A673 (cell line): ENCODE measurements around the gene STK40. TPM values are rescaled to one million over a fixed set of nuclear protein-coding genes. Genes with fewer than 3 reads are reported as not detected.

Source experiments
- BruUV-seq: library from RNA; stranded (reverse); fragments of 400-500 nt; replicated peaks from 2 replicates; lab custom pipeline; 2021; lab: Mats Ljungman, UMichigan
- CTCF ChIA-PET: fragments of 300-600 bp; sonication (Branson Sonifier 250); formaldehyde crosslinking; loops from one replicate; lab custom pipeline; 2022; ENCODE audit warnings: antibody characterized with exemption; lab: Charles Lee
- POLR2A ChIA-PET: fragments of 300-600 bp; sonication (Branson Sonifier 250); formaldehyde crosslinking; loops from one replicate; lab custom pipeline; 2022; ENCODE audit warnings: antibody characterized with exemption; ENCODE audit not compliant: low non-redundant PET; lab: Charles Lee
- DNase-seq: peaks from one replicate; pipeline ENCODE4 v3.0.0-alpha.2; 2015; ENCODE audit warnings: low spot score
- H3K27ac ChIP-seq: fragments of 200-600 bp; sonication (generic); 2 replicates; pipeline ENCODE4 v1.5.1; 2016; ENCODE audit warnings: mixed run types, low read depth, mild to moderate bottlenecking, mixed read lengths, antibody characterized with exemption, low read length; ENCODE audit not compliant: poor library complexity, severe bottlenecking
- H3K27me3 ChIP-seq: fragments of 200-600 bp; sonication (generic); replicated peaks from 2 replicates; pipeline ENCODE4 v1.6.1; 2017; ENCODE audit warnings: mixed run types, low read depth, mild to moderate bottlenecking, mixed read lengths, antibody characterized with exemption, low read length; ENCODE audit not compliant: insufficient read depth, poor library complexity
- H3K36me3 ChIP-seq: fragments of 200-600 bp; sonication (generic); 2 replicates; pipeline ENCODE4 v1.6.1; 2016; ENCODE audit warnings: mixed run types, mild to moderate bottlenecking, mixed read lengths, antibody characterized with exemption, low read length; ENCODE audit not compliant: insufficient read depth, poor library complexity, severe bottlenecking
- H3K4me1 ChIP-seq: fragments of 200-600 bp; sonication (generic); 2 replicates; pipeline ENCODE4 v1.6.1; 2017; ENCODE audit warnings: mixed run types, mild to moderate bottlenecking, mixed read lengths, antibody characterized with exemption, low read length; ENCODE audit not compliant: insufficient read depth, poor library complexity, severe bottlenecking
- H3K4me3 ChIP-seq: fragments of 200-600 bp; sonication (generic); 2 replicates; pipeline ENCODE4 v1.5.1; 2016; ENCODE audit warnings: low read depth, mixed run types, mild to moderate bottlenecking, mixed read lengths, low read length; ENCODE audit not compliant: poor library complexity, severe bottlenecking
- H3K9me3 ChIP-seq: fragments of 200-600 bp; sonication (generic); 2 replicates; pipeline ENCODE4 v1.6.1; 2016; ENCODE audit warnings: mixed run types, low read depth, mild to moderate bottlenecking, mixed read lengths, antibody characterized with exemption, low read length; ENCODE audit not compliant: poor library complexity, severe bottlenecking
- EZH2 ChIP-seq: fragments of 200-600 bp; sonication (generic); IDR thresholded peaks from 2 replicates; pipeline ENCODE4 v1.6.1; 2017; ENCODE audit warnings: borderline replicate concordance, low read depth, mild to moderate bottlenecking, mixed read lengths, antibody characterized with exemption, low read length; ENCODE audit not compliant: poor library complexity, severe bottlenecking
- intact Hi-C: fragments of 100-400 bp; cut with micrococcal nuclease; formaldehyde crosslinking; loops from one replicate; pipeline ENCODE4 v1.10.0; 2022; ENCODE audit not compliant: unreplicated experiment
- total RNA-seq: library from RNA; stranded (reverse); gene quantifications from 2 replicates; pipeline ENCODE4 v1.2.3, GENCODE V29; 2021
- TF ChIP-seq, protein P1 (sequence below): fragments of 300-800, 200-600 bp; sonication (generic); conservative IDR thresholded peaks from 2 replicates; pipeline ENCODE4 v1.5.1; 2017; ENCODE audit warnings: low read depth, mild to moderate bottlenecking, antibody characterized with exemption, low read length, moderate library complexity, mixed read lengths

The STK40 gene
- total RNA-seq, 1 experiment from 2014 or later: 109 TPM

- H3K27ac ChIP-seq: no peak overlapping the region
- TF ChIP-seq EZH2: no peak
- TF ChIP-seq, protein P1, sequence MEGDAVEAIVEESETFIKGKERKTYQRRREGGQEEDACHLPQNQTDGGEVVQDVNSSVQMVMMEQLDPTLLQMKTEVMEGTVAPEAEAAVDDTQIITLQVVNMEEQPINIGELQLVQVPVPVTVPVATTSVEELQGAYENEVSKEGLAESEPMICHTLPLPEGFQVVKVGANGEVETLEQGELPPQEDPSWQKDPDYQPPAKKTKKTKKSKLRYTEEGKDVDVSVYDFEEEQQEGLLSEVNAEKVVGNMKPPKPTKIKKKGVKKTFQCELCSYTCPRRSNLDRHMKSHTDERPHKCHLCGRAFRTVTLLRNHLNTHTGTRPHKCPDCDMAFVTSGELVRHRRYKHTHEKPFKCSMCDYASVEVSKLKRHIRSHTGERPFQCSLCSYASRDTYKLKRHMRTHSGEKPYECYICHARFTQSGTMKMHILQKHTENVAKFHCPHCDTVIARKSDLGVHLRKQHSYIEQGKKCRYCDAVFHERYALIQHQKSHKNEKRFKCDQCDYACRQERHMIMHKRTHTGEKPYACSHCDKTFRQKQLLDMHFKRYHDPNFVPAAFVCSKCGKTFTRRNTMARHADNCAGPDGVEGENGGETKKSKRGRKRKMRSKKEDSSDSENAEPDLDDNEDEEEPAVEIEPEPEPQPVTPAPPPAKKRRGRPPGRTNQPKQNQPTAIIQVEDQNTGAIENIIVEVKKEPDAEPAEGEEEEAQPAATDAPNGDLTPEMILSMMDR: no peak
- H3K4me3 ChIP-seq: no peak overlapping the region
- no peaks in the 10 kb centered on the region for H3K27me3 ChIP-seq
- peaks cover 45% of the 10 kb centered on the region for H3K36me3 ChIP-seq
- intact Hi-C loops: loop anchor here (10.0 kb wide), 1 partner anchor 120 kb away; no protein-coding TSS in a partner anchor
- DNase-seq: no peak
- ChIA-PET POLR2A (no interaction called here), CTCF (no interaction called here)
- TSS peak; percentile 82 for BruUV-seq
- H3K9me3 ChIP-seq: no peaks in the 10 kb centered on the region
- H3K4me1 ChIP-seq: peaks cover 7% of the 10 kb centered on the region
Measured at GRCh38 chr1:36304521-36304920, 81.2 kb downstream of the STK40 start.

- no peak overlapping the region for H3K4me3 ChIP-seq
- DNase-seq: no peak
- POLR2A ChIA-PET: interaction anchor here (0.5 kb wide), 1 partner anchor 256 kb away, joined by 3 read pairs; no protein-coding TSS in a partner anchor
- no TSS peak for BruUV-seq
- intact Hi-C loops: loop anchor here (10.0 kb wide), 1 partner anchor 121 kb away; no protein-coding TSS in a partner anchor
- peaks cover 9% of the 10 kb centered on the region for H3K4me1 ChIP-seq
- H3K36me3 ChIP-seq: peaks cover 47% of the 10 kb centered on the region
- CTCF ChIA-PET: no interaction called here
- H3K27me3 ChIP-seq: no peaks in the 10 kb centered on the region
- no peaks in the 10 kb centered on the region for H3K9me3 ChIP-seq
- H3K27ac ChIP-seq: no peak overlapping the region
- no peak for TF ChIP-seq EZH2
- TF ChIP-seq, protein P1: no peak
Measured at GRCh38 chr1:36303650-36304360, 81.9 kb downstream of the STK40 start.

- DNase-seq: no peak
- no peak overlapping the region for H3K4me3 ChIP-seq
- H3K36me3 ChIP-seq: peaks cover 53% of the 10 kb centered on the region
- H3K9me3 ChIP-seq: no peaks in the 10 kb centered on the region
- intact Hi-C loops: loop anchor here (10.0 kb wide), 1 partner anchor 122 kb away; no protein-coding TSS in a partner anchor
- H3K27ac ChIP-seq: no peak overlapping the region
- CTCF ChIA-PET: no interaction called here
- BruUV-seq: no TSS peak
- POLR2A ChIA-PET: interaction anchor here (0.5 kb wide), 1 partner anchor 255 kb away, joined by 3 read pairs; no protein-coding TSS in a partner anchor
- no peak for TF ChIP-seq EZH2
- TF ChIP-seq, protein P1: no peak
- peaks cover 9% of the 10 kb centered on the region for H3K4me1 ChIP-seq
- H3K27me3 ChIP-seq: no peaks in the 10 kb centered on the region
Measured at GRCh38 chr1:36303244-36303643, 82.5 kb downstream of the STK40 start.
